Glutamatergic neuron (in vitro differentiated cells): Measurements from ENCODE around the gene TAAR1. TPM values are rescaled to one million over a fixed set of nuclear protein-coding genes. Genes with fewer than 3 reads are reported as not detected.

ENCODE experiments used
- DNase-seq: peaks from one replicate; pipeline ENCODE4 v3.0.0; 2022
- H3K27ac Mint-ChIP-seq: one replicate; pipeline ENCODE4 v1.8.0; 2020; ENCODE audit warnings: mild to moderate bottlenecking, mixed read lengths, inconsistent platforms; ENCODE audit not compliant: unreplicated experiment
- H3K27me3 Mint-ChIP-seq: one replicate; pipeline ENCODE4 v1.8.0; 2020; ENCODE audit warnings: mild to moderate bottlenecking, moderate library complexity, mixed read lengths, inconsistent platforms; ENCODE audit not compliant: unreplicated experiment
- H3K36me3 Mint-ChIP-seq: one replicate; pipeline ENCODE4 v1.8.0; 2020; ENCODE audit warnings: mild to moderate bottlenecking, mixed read lengths, inconsistent platforms; ENCODE audit not compliant: unreplicated experiment
- H3K4me1 Mint-ChIP-seq: one replicate; pipeline ENCODE4 v1.8.0; 2020; ENCODE audit warnings: mild to moderate bottlenecking, low read depth, mixed read lengths, inconsistent platforms; ENCODE audit not compliant: unreplicated experiment
- H3K4me3 Mint-ChIP-seq: one replicate; pipeline ENCODE4 v1.8.0; 2020; ENCODE audit warnings: mild to moderate bottlenecking, mixed read lengths, inconsistent platforms; ENCODE audit not compliant: unreplicated experiment
- H3K9me3 Mint-ChIP-seq: one replicate; pipeline ENCODE4 v1.8.0; 2020; ENCODE audit warnings: mild to moderate bottlenecking, moderate library complexity, mixed read lengths, inconsistent platforms; ENCODE audit not compliant: unreplicated experiment
- total RNA-seq: library from RNA; stranded (reverse); fragmentation: NEBNext Ultra II Directional; extraction: Animal tissue kit (Norgen Biotek cat#: 25700); gene quantifications from one replicate; pipeline ENCODE4 v1.2.1, GENCODE V29; 2021; ENCODE audit not compliant: unreplicated experiment
- TF ChIP-seq, protein P1 (sequence below): fragments of 200-600 bp; sonication (generic); IDR thresholded peaks from one replicate; pipeline ENCODE4 v1.5.0; 2021; ENCODE audit not compliant: partially characterized antibody, unreplicated experiment

TAAR1 gene
- total RNA-seq, 1 donor from 2014 or later, result not detected

- TF ChIP-seq, protein P1, sequence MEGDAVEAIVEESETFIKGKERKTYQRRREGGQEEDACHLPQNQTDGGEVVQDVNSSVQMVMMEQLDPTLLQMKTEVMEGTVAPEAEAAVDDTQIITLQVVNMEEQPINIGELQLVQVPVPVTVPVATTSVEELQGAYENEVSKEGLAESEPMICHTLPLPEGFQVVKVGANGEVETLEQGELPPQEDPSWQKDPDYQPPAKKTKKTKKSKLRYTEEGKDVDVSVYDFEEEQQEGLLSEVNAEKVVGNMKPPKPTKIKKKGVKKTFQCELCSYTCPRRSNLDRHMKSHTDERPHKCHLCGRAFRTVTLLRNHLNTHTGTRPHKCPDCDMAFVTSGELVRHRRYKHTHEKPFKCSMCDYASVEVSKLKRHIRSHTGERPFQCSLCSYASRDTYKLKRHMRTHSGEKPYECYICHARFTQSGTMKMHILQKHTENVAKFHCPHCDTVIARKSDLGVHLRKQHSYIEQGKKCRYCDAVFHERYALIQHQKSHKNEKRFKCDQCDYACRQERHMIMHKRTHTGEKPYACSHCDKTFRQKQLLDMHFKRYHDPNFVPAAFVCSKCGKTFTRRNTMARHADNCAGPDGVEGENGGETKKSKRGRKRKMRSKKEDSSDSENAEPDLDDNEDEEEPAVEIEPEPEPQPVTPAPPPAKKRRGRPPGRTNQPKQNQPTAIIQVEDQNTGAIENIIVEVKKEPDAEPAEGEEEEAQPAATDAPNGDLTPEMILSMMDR, result no peak
- H3K9me3 Mint-ChIP-seq, result peaks cover 5% of the 10 kb centered on the region
- H3K4me1 Mint-ChIP-seq, result no peaks in the 10 kb centered on the region
- DNase-seq, result no peak
- H3K36me3 Mint-ChIP-seq, result peaks cover 9% of the 10 kb centered on the region
- no peaks in the 10 kb centered on the region for H3K27me3 Mint-ChIP-seq
- no peak overlapping the region for H3K4me3 Mint-ChIP-seq
- H3K27ac Mint-ChIP-seq, result no peak overlapping the region
These were observed 36.8 kb upstream of the TAAR1 start for GRCh38 chr6:132695773-132696172.

DNA sequence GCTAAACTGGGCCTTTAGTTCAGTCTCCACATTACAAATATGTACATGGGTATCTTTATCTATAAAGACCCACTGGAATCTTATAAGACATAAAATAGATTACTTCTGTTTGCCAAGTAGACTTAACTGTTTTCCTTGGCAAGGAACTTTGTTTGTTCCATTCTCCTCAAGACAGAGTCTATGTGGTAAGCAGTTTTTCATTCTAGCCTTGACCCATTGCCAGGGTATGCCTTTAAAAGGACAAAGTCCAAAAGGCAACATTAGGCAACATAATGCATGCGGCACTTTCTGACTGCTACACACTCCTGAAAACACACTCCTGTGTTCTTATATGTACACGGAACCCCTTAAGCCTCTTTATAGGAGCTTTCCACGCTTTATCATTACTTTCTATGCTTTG, 34.5 kb upstream of the TAAR1 start:
- no peak for DNase-seq
- no peaks in the 10 kb centered on the region for H3K4me1 Mint-ChIP-seq
- TF ChIP-seq, protein P1, result no peak

DNA sequence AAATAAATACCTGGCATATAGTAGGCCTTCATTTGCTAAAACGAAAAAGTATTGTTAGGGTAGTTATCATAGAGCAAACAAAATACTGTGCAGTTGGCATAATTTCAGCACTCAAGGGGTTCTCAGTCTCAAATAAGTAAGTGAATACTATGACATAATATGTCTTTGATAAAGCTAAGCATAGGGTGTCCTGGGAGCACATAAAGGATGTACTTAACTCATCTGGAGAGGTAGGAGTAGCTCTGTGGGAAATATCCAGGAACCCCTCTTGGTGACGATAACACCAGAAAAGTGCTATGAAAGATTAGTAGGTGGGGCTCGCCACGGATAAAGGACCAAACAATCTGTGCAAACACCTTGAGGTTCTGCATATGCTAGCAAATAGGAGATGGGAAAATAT, 31.7 kb upstream of the TAAR1 start:
- H3K27me3 Mint-ChIP-seq, result no peaks in the 10 kb centered on the region
- no peaks in the 10 kb centered on the region for H3K4me1 Mint-ChIP-seq
- peaks cover 2% of the 10 kb centered on the region for H3K36me3 Mint-ChIP-seq
- no peak for DNase-seq
- no peaks in the 10 kb centered on the region for H3K9me3 Mint-ChIP-seq
- TF ChIP-seq, protein P1, result no peak
- no peak overlapping the region for H3K4me3 Mint-ChIP-seq
- H3K27ac Mint-ChIP-seq, result no peak overlapping the region

More for the DNA sequence above, 34.5 kb upstream of the TAAR1 start:
- Mint-ChIP-seq H3K4me3 (no peak overlapping the region), H3K36me3 (peaks cover 9% of the 10 kb centered on the region), H3K27me3 (no peaks in the 10 kb centered on the region), H3K27ac (no peak overlapping the region), H3K9me3 (peaks cover 5% of the 10 kb centered on the region)

DNA sequence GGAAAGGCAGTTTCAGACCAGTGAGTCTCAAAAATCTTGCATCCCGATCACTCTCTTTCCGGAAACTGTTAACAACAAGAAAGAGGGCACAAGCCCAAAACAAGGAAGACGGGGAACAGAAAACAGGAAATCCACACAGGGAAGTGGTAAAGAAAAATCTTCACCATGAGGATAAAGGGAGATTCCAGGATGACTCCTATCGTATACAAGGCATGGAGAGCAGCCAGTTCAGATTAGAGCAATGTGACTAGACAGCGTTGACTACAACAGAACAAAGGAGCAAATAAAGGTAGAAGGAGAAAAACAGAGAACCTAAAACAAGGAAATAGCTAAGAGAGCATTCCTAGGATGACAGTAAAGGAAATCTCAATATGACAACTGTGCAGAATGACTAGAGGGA, 28.3 kb upstream of the TAAR1 start:
- DNase-seq, result no peak
- Mint-ChIP-seq H3K4me1 (no peaks in the 10 kb centered on the region), H3K9me3 (no peaks in the 10 kb centered on the region), H3K27me3 (no peaks in the 10 kb centered on the region), H3K4me3 (no peak overlapping the region), H3K36me3 (no peaks in the 10 kb centered on the region), H3K27ac (no peak overlapping the region)
- TF ChIP-seq, protein P1, result no peak

- Mint-ChIP-seq H3K27me3 (no peaks in the 10 kb centered on the region), H3K4me1 (no peaks in the 10 kb centered on the region), H3K4me3 (no peak overlapping the region), H3K36me3 (no peaks in the 10 kb centered on the region), H3K9me3 (no peaks in the 10 kb centered on the region), H3K27ac (no peak overlapping the region)
- DNase-seq, result no peak
- TF ChIP-seq, protein P1, result no peak
These were observed 27.5 kb upstream of the TAAR1 start for GRCh38 chr6:132686531-132686930.
